ENCODE data around the gene GFER. TPM values are rescaled to one million over a fixed set of nuclear protein-coding genes. Genes with fewer than 3 reads are reported as not detected.

The GFER gene
- total and polyA plus RNA-seq, 11 donors = 18.0 to 51.1 (median 23.8) TPM

DNA sequence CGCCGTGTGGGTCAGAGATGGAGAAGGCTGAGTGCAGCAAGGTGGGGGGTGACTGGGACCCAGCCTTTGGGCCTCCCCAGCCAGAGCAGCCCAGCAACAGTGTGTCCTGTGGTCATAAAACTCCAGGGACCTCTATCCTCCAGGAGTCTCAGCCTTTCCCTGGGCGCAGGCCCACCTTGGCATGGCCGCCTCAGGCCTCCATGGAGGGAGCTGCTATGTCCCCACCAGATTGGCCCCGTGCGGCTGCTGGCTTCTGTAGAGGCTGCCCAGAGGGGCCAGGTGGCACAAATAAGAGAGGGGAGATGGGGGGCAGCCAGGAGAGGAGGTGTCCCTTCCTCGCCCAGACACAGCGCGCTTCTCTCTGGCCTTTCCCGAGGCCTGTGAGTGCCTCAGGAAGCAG is 3.2 kb downstream of the GFER start:
- H3K27ac ChIP-seq = no peak overlapping the region

GRCh38 chr16:1989209-1990100 is 5.5 kb downstream of the GFER start, which contains the start of gene SYNGR3:
SYNGR3 (plus strand) TSS chr16:1989970; CDS start chr16:1990103, 133 bp downstream.
- no peak for ATAC-seq
- Histone ChIP-seq H3K4me3 (peak within 1 kb of the TSS in 7 of 12 donors; percentile 13 to 59 (median 30)), H3K4me1 (peaks cover 8 to 47% (median 27%) of the 10 kb centered on the region in 12 donors), H3K27me3 (peaks cover 11 to 39% (median 30%) of the 10 kb centered on the region in 9 donors), H3K27ac (no peak within 1 kb of the TSS), H3K36me3 (peaks cover 0 to 20% (median 13%) of the 10 kb centered on the region in 9 donors), H3K9me3 (no peaks in the 10 kb centered on the region)
- intact Hi-C loops (cut with DNase I) = loop anchor here in 1 of 10 donors (10.0 kb wide), 1 partner anchor 125 kb away; no protein-coding TSS in a partner anchor
- TF ChIP-seq, protein P1, sequence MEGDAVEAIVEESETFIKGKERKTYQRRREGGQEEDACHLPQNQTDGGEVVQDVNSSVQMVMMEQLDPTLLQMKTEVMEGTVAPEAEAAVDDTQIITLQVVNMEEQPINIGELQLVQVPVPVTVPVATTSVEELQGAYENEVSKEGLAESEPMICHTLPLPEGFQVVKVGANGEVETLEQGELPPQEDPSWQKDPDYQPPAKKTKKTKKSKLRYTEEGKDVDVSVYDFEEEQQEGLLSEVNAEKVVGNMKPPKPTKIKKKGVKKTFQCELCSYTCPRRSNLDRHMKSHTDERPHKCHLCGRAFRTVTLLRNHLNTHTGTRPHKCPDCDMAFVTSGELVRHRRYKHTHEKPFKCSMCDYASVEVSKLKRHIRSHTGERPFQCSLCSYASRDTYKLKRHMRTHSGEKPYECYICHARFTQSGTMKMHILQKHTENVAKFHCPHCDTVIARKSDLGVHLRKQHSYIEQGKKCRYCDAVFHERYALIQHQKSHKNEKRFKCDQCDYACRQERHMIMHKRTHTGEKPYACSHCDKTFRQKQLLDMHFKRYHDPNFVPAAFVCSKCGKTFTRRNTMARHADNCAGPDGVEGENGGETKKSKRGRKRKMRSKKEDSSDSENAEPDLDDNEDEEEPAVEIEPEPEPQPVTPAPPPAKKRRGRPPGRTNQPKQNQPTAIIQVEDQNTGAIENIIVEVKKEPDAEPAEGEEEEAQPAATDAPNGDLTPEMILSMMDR (IDR thresholded peaks at IDR 0.05) = no peak
- TF ChIP-seq POLR2A (IDR thresholded peaks at IDR 0.05) = no peak
- no peak for DNase-seq
- WGBS, 4 donors = 5 to 21% (median 10%) methylated on average over 15 to 67 of the region's 67 CpGs

More for the DNA sequence above, 3.2 kb downstream of the GFER start:
- H3K4me1 ChIP-seq = peaks cover 8 to 52% (median 31%) of the 10 kb centered on the region in 12 donors
- peaks cover 11 to 46% (median 31%) of the 10 kb centered on the region in 9 donors for H3K27me3 ChIP-seq
- no peak for DNase-seq
- no peak overlapping the region for H3K4me3 ChIP-seq
- intact Hi-C loops (cut with DNase I) = no loop called here
- TF ChIP-seq, protein P1 (IDR thresholded peaks at IDR 0.05) = no peak
- TF ChIP-seq POLR2A (IDR thresholded peaks at IDR 0.05) = no peak
- 84 to 94% (median 90%) methylated on average over 10 of the region's 10 CpGs for WGBS, 4 donors
- peaks cover 0 to 20% (median 13%) of the 10 kb centered on the region in 9 donors for H3K36me3 ChIP-seq
- H3K9me3 ChIP-seq = no peaks in the 10 kb centered on the region
- ATAC-seq = no peak

GRCh38 chr16:1990101-1990350 is 6.0 kb downstream of the GFER start:
- WGBS, 4 donors = 0 to 2% (median 1%) methylated on average over 3 to 25 of the region's 25 CpGs
- Histone ChIP-seq H3K4me3 (peak overlapping the region in 5 of 12 donors; percentile 28 to 59 (median 30)), H3K27ac (no peak overlapping the region), H3K4me1 (peaks cover 6 to 41% (median 22%) of the 10 kb centered on the region in 12 donors), H3K27me3 (peaks cover 11 to 39% (median 30%) of the 10 kb centered on the region in 9 donors), H3K36me3 (peaks cover 0 to 20% (median 13%) of the 10 kb centered on the region in 9 donors), H3K9me3 (no peaks in the 10 kb centered on the region)
- DNase-seq (no peak), ATAC-seq (no peak)
- intact Hi-C loops (cut with DNase I) = loop anchor here in 1 of 10 donors (10.0 kb wide), 1 partner anchor 125 kb away; no protein-coding TSS in a partner anchor
- TF ChIP-seq, protein P1 (IDR thresholded peaks at IDR 0.05) = no peak
- TF ChIP-seq POLR2A (IDR thresholded peaks at IDR 0.05) = no peak
